C4-2B (cell line): Measurements from ENCODE around the gene AGTR2.

Experiments used
- CTCF ChIP-seq: fragments of 450-650 bp; conservative IDR thresholded peaks from 2 replicates; pipeline ENCODE4 v1.5.1; 2017; ENCODE audit warnings: mild to moderate bottlenecking
- ZFX ChIP-seq: fragments of 450-650 bp; IDR thresholded peaks from 2 replicates; pipeline ENCODE4 v1.6.1; 2017

GRCh38 chrX:116185163-116185562 lies 14.6 kb downstream of the AGTR2 start:
- TF ChIP-seq CTCF (no peak), ZFX (no peak)
